NCI-H2029 treated with DMSO at 0.1 percent for 48 hours (cell line): ENCODE data around the gene PTPRN2.
"Not testable (repeated sequence)": the region's sequence is repeated elsewhere in the genome, so short reads cannot be mapped to it uniquely, and the experiment has no call there.

Experiments used
- DNase-seq: peaks from one replicate; lab custom pipeline; 2025; lab: John Stamatoyannopoulos, UW

Gene PTPRN2

GRCh38 chr7:158264881-158265742 lies 322.5 kb downstream of the PTPRN2 start:
- DNase-seq, result no peak

GRCh38 chr7:158263964-158264748 lies 323.5 kb downstream of the PTPRN2 start:
- DNase-seq, result no peak

- no peak for DNase-seq
These were observed 324.3 kb downstream of the PTPRN2 start for GRCh38 chr7:158263110-158263963.

- DNase-seq, result no peak
These were observed 325.1 kb downstream of the PTPRN2 start for GRCh38 chr7:158262284-158263109.

- DNase-seq, result no peak
These were observed 326.0 kb downstream of the PTPRN2 start for GRCh38 chr7:158261362-158262235.

GRCh38 chr7:158260567-158261361 lies 326.9 kb downstream of the PTPRN2 start:
- DNase-seq, result no peak

- DNase-seq, result no peak
These were observed 327.8 kb downstream of the PTPRN2 start for GRCh38 chr7:158259671-158260418.

- no peak for DNase-seq
These were observed 328.5 kb downstream of the PTPRN2 start for GRCh38 chr7:158259141-158259540.

GRCh38 chr7:158258411-158259130 lies 329.1 kb downstream of the PTPRN2 start:
- DNase-seq, result no peak

GRCh38 chr7:158257516-158258410 lies 329.9 kb downstream of the PTPRN2 start:
- no peak for DNase-seq

- DNase-seq, result no peak
These were observed 330.6 kb downstream of the PTPRN2 start for GRCh38 chr7:158257001-158257400.

- DNase-seq, result no peak
These were observed 331.4 kb downstream of the PTPRN2 start for GRCh38 chr7:158256091-158256816.

GRCh38 chr7:158255558-158255957 lies 332.1 kb downstream of the PTPRN2 start:
- no peak for DNase-seq

- no peak for DNase-seq
These were observed 332.5 kb downstream of the PTPRN2 start for GRCh38 chr7:158255156-158255555.

- not testable (repeated sequence) for DNase-seq
These were observed 334.0 kb downstream of the PTPRN2 start for GRCh38 chr7:158253670-158254045.
